Smooth muscle cell (in vitro differentiated cells): ENCODE data around the gene ATF7. TPM values are rescaled to one million over a fixed set of nuclear protein-coding genes. Genes with fewer than 3 reads are reported as not detected.

ENCODE experiments used
- DNase-seq: peaks from one replicate; lab custom pipeline; 2025; ENCODE audit not compliant: unreplicated experiment; lab: John Stamatoyannopoulos, UW
- H2AFZ ChIP-seq: fragments of 200-600 bp; sonication (generic); 2 replicates; pipeline ENCODE4 v1.6.0; 2016; ENCODE audit warnings: antibody characterized with exemption, low read depth, mild to moderate bottlenecking
- H3F3A ChIP-seq: fragments of 200-600 bp; sonication (generic); 2 replicates; pipeline ENCODE4 v1.6.0; 2017; ENCODE audit warnings: antibody characterized with exemption, low read depth
- H3K27ac ChIP-seq: fragments of 200-600 bp; sonication (generic); 2 replicates; pipeline ENCODE4 v1.5.1; 2016; ENCODE audit warnings: low read depth, mild to moderate bottlenecking
- H3K27me3 ChIP-seq: fragments of 200-600 bp; sonication (generic); 2 replicates; pipeline ENCODE4 v1.6.1; 2016; ENCODE audit warnings: low read depth, mild to moderate bottlenecking
- H3K36me3 ChIP-seq: fragments of 200-600 bp; sonication (generic); 2 replicates; pipeline ENCODE4 v1.5.1; 2016; ENCODE audit warnings: low read depth
- H3K4me1 ChIP-seq: fragments of 200-600 bp; sonication (generic); 2 replicates; pipeline ENCODE4 v1.5.1; 2016; ENCODE audit warnings: low read depth
- H3K4me2 ChIP-seq: fragments of 200-600 bp; sonication (generic); 2 replicates; pipeline ENCODE4 v1.6.0; 2016; ENCODE audit warnings: mild to moderate bottlenecking
- H3K4me3 ChIP-seq: fragments of 200-600 bp; sonication (generic); 2 replicates; pipeline ENCODE4 v1.5.1; 2016; ENCODE audit warnings: mild to moderate bottlenecking
- H3K79me2 ChIP-seq: fragments of 200-600 bp; sonication (generic); 2 replicates; pipeline ENCODE4 v1.6.0; 2016; ENCODE audit warnings: low read depth, mild to moderate bottlenecking
- H3K9ac ChIP-seq: fragments of 200-600 bp; sonication (generic); 2 replicates; pipeline ENCODE4 v1.6.0; 2016; ENCODE audit warnings: low read depth
- H3K9me3 ChIP-seq: fragments of 200-600 bp; sonication (generic); replicated peaks from 2 replicates; pipeline ENCODE4 v1.5.1; 2016; ENCODE audit warnings: low read depth
- H4K20me1 ChIP-seq: fragments of 200-600 bp; sonication (generic); 2 replicates; pipeline ENCODE4 v1.6.0; 2016; ENCODE audit warnings: low read depth
- WGBS: methylation state at CpG from one replicate; pipeline ENCODE4 v1.1.7; 2016; ENCODE audit warnings: low lambda C conversion rate; 5-methylcytosine and 5-hydroxymethylcytosine counted together
- polyA plus RNA-seq: library from polyadenylated mRNA; unstranded; fragments of >200 nt; fragmentation: Nextera tagmentation; extraction: Ambion mirVana; gene quantifications from 2 replicates; pipeline ENCODE4 v1.2.1, GENCODE V29; 2016
- total RNA-seq: library from RNA; depleted of rRNA; stranded (reverse); fragments of >200 nt; gene quantifications from 2 replicates; pipeline ENCODE4 v1.2.3, GENCODE V29; 2014
- TF ChIP-seq, protein P1 (sequence below): fragments of 200-600 bp; sonication (generic); IDR thresholded peaks from 2 replicates; pipeline ENCODE4 v1.5.1; 2017; ENCODE audit warnings: borderline replicate concordance, mild to moderate bottlenecking, antibody characterized with exemption; ENCODE audit not compliant: insufficient read depth, poor library complexity, severe bottlenecking

The ATF7 gene
- total and polyA plus RNA-seq, 2 experiments from 2014 or later: 15.2 to 28.5 TPM

DNA sequence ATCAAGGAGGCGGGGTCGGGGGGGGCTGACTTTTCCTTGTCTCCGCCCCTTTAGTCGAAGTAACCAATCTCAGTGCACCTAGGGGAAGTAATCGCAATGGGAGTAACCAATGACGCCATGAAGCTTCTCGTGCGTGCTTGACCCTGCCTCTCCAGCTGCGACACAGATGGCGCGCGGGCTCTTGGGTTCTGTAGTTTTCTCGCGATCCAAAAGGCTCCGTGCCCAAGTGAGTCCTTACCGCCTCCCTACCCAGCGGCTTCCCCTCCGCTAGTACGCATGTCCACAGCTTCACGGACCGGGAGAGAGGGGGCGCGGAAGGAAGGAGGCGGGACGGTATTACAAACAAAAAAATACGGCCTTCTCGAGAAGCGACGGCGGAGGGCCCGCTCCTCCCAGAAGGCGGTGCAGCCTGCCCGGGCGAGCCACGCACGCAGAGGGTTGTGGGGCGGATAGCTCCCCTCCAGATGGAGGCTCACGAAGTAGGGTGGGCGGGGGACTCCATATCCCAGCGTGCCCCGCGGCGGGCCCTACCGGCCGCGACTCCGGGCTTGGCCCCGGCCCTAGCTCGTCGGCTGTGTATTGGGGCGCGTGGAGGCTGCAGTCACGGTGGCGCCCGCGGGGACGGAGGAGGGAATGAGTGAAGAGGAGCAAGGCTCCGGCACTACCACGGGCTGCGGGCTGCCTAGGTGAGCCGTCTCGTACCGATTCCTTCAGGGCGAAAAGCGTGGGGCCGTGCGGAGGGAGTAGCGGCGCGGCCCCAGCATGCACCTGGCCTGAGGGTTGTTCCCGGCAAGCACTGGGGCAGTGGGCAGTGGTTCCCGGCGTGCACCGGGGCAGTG lies 125.2 kb downstream of the ATF7 start, which contains the start of gene TARBP2:
TARBP2 (plus strand) TSS at position 508 of the 839 bp plus-strand sequence; CDS start at position 634, 126 bp downstream.
- 2% methylated on average over 73 of the region's 74 CpGs for WGBS
- Histone ChIP-seq H3K79me2 (peaks cover 18% of the 10 kb centered on the region), H3F3A (peaks cover 7% of the 10 kb centered on the region)

DNA sequence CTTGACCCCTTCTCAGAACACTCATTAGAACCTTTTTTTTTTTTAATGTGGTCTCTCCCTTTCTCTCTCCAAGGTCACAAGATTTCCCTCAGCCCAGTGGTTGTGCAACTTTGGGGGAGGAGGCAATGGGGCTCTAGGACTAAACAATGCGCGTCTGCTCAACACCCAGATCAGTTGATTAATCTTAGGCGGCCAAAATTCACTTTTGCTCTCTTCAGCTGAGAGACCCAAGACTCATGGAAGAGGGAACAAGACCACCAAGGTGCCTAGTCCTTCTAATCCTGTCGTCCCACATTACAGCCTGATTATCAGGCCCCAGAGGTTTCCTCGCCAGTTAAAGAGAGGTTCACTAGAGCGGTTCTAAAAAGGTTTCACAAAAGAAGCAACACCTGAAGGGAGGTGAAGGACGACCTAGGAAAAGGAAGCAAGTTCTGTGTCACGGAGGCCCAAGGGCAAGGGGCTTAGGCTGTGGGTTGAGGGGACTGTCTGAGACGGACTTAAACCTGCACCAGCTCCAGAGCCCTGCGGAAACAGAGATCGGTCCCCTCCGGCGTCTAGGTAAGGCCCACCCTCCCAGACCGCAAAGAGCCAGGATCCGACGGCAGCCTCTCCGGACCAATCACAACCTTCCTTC lies 125.9 kb downstream of the ATF7 start:
- DNase-seq: peak; percentile 61
- peaks cover 33% of the 10 kb centered on the region for H3K4me1 ChIP-seq

More for the DNA sequence above, 125.2 kb downstream of the ATF7 start, which contains the start of gene TARBP2:
- Histone ChIP-seq H3K4me3 (peak within 1 kb of the TSS; percentile 57), H3K9me3 (no peaks in the 10 kb centered on the region), H3K27ac (peak within 1 kb of the TSS; percentile 98), H3K4me1 (peaks cover 33% of the 10 kb centered on the region), H4K20me1 (no peaks in the 10 kb centered on the region), H3K9ac (peak within 1 kb of the TSS; percentile 89), H3K4me2 (peak within 1 kb of the TSS; percentile 93), H3K36me3 (no peaks in the 10 kb centered on the region), H2AFZ (peak within 1 kb of the TSS; percentile 28), H3K27me3 (no peaks in the 10 kb centered on the region)
- DNase-seq: peak; percentile 91
- TF ChIP-seq, protein P1, sequence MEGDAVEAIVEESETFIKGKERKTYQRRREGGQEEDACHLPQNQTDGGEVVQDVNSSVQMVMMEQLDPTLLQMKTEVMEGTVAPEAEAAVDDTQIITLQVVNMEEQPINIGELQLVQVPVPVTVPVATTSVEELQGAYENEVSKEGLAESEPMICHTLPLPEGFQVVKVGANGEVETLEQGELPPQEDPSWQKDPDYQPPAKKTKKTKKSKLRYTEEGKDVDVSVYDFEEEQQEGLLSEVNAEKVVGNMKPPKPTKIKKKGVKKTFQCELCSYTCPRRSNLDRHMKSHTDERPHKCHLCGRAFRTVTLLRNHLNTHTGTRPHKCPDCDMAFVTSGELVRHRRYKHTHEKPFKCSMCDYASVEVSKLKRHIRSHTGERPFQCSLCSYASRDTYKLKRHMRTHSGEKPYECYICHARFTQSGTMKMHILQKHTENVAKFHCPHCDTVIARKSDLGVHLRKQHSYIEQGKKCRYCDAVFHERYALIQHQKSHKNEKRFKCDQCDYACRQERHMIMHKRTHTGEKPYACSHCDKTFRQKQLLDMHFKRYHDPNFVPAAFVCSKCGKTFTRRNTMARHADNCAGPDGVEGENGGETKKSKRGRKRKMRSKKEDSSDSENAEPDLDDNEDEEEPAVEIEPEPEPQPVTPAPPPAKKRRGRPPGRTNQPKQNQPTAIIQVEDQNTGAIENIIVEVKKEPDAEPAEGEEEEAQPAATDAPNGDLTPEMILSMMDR: no peak

DNA sequence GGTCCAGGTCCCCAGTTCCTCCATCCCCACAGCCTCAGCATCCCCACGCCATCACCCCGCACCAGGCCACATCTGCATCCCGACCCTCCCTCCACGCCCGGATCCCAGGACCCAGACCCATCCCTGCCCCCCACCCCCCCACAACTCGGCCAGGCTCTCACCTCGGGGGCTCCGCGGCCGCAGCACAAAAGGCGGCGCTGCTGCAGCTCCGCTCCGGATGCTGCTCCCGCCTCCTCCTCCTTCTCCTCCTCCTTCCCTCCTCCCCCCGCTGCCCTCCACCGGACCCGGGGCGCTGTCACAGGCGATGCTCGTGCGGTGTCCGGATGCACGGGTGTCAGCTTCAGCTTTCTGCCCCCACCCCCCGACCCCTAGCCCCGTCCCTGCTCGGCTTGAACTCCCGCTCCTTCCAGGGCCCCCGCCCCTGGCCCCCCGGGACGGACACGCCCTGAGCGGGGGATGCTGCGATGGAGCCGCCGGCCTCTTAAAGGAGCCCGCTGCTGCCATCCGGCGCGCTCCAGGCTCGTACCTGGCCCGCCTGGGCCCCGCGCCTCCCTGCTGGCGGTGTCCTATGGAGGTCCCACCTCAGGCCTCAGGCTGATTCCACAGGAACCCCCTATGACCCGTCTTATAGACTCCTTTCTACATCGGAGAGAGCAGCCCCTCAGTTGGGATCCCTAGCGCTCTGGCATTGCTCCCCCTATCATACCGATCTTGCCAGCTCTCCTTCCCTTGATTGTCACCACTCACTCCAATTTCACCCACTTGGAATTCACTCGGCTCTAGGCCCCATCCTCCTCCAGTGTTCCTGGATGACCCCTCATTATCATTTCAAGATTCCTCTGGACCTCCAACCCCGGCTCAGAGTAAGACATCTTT lies 126.7 kb downstream of the ATF7 start, which contains the start of gene MAP3K12:
MAP3K12 (minus strand) TSS at position 193 of the 876 bp plus-strand sequence. CDS start 12,067 bp downstream, outside the sequence.
- peak within 1 kb of the TSS; percentile 89 for H3K9ac ChIP-seq
- 2% methylated on average over 14 of the region's 51 CpGs for WGBS
- peak; percentile 36 for DNase-seq
- peak within 1 kb of the TSS; percentile 93 for H3K4me2 ChIP-seq
- H3K27me3 ChIP-seq: no peaks in the 10 kb centered on the region
- peak within 1 kb of the TSS; percentile 57 for H3K4me3 ChIP-seq
- H3K36me3 ChIP-seq: no peaks in the 10 kb centered on the region
- H3K27ac ChIP-seq: peak within 1 kb of the TSS; percentile 98
- peaks cover 25% of the 10 kb centered on the region for H3K79me2 ChIP-seq
- H3K9me3 ChIP-seq: no peaks in the 10 kb centered on the region
- H3K4me1 ChIP-seq: peaks cover 33% of the 10 kb centered on the region
- H3F3A ChIP-seq: peaks cover 7% of the 10 kb centered on the region
- H4K20me1 ChIP-seq: no peaks in the 10 kb centered on the region
- TF ChIP-seq, protein P1: no peak
- peak within 1 kb of the TSS; percentile 53 for H2AFZ ChIP-seq

More for the DNA sequence above, 125.9 kb downstream of the ATF7 start:
- Histone ChIP-seq H3K4me2 (peak overlapping the region; percentile 93), H3K79me2 (peaks cover 22% of the 10 kb centered on the region), H4K20me1 (no peaks in the 10 kb centered on the region), H3K9me3 (no peaks in the 10 kb centered on the region), H2AFZ (peak overlapping the region; percentile 53), H3K9ac (peak overlapping the region; percentile 89), H3F3A (peaks cover 7% of the 10 kb centered on the region), H3K36me3 (no peaks in the 10 kb centered on the region), H3K27ac (peak overlapping the region; percentile 98), H3K27me3 (no peaks in the 10 kb centered on the region), H3K4me3 (peak overlapping the region; percentile 57)
- TF ChIP-seq, protein P1: no peak
- 5% methylated on average over 17 of the region's 17 CpGs for WGBS
